HUDEP-2 (cell line): ENCODE data around the gene PPIC.

Experiments used
- DNase-seq, 76 experiments: peaks; one replicate each; lab custom pipeline; 2025; ENCODE audit not compliant: unreplicated experiment in 76 of 76; lab: John Stamatoyannopoulos, UW

The PPIC gene

GRCh38 chr5:123036391-123037103, at the start of gene PPIC:
TSS of gene PPIC (minus strand) at chr5:123036725. CDS start at chr5:123036625, 100 bp downstream.
- DNase-seq, result peak in 34 of 76 experiments; percentile 5 to 46 (median 18)

- no peak for DNase-seq
Observed at GRCh38 chr5:123085638-123086286, 49.2 kb upstream of the PPIC start.

- DNase-seq, result no peak
Observed at GRCh38 chr5:123084730-123085605, 48.4 kb upstream of the PPIC start.

- no peak for DNase-seq
Observed at GRCh38 chr5:123083298-123083697, 46.8 kb upstream of the PPIC start.

- DNase-seq, result no peak
Observed at GRCh38 chr5:123080215-123080614, 43.7 kb upstream of the PPIC start.

GRCh38 chr5:123075521-123076163, 39.1 kb upstream of the PPIC start:
- DNase-seq, result no peak

GRCh38 chr5:123068368-123068938, 31.9 kb upstream of the PPIC start:
- DNase-seq, result no peak

GRCh38 chr5:123066016-123066415, 29.5 kb upstream of the PPIC start:
- DNase-seq, result no peak

- DNase-seq, result no peak
Observed at GRCh38 chr5:123059455-123059854, 22.9 kb upstream of the PPIC start.

- no peak for DNase-seq
Observed at GRCh38 chr5:123051206-123051605, 14.7 kb upstream of the PPIC start.

- no peak for DNase-seq
Observed at GRCh38 chr5:123047706-123048105, 11.2 kb upstream of the PPIC start.

GRCh38 chr5:123046222-123046621, 9.7 kb upstream of the PPIC start:
- no peak for DNase-seq

- DNase-seq, result no peak
Observed at GRCh38 chr5:123044926-123045617, 8.5 kb upstream of the PPIC start.

- DNase-seq, result no peak
Observed at GRCh38 chr5:123039673-123040072, 3.1 kb upstream of the PPIC start.

- DNase-seq, result peak in 3 of 76 experiments; percentile 13 to 19 (median 18)
Observed at GRCh38 chr5:123037104-123037418, 536 bp upstream of the PPIC start.

GRCh38 chr5:123035918-123036390, 571 bp downstream of the PPIC start:
- peak in 3 of 76 experiments; percentile 10 to 28 (median 16) for DNase-seq

GRCh38 chr5:123035360-123035917, 1.1 kb downstream of the PPIC start:
- DNase-seq, result peak in 34 of 76 experiments; percentile 2 to 36 (median 15)

- DNase-seq, result no peak
Observed at GRCh38 chr5:123033157-123033671, 3.3 kb downstream of the PPIC start.

GRCh38 chr5:123028222-123028621, 8.3 kb downstream of the PPIC start:
- DNase-seq, result no peak
